Measurements from ENCODE around the gene RPL5. TPM values are rescaled to one million over a fixed set of nuclear protein-coding genes. Genes with fewer than 3 reads are reported as not detected.

Gene RPL5
- 1,376 and 1,693 TPM in 2 replicates for total RNA-seq

GRCh38 chr1:92831762-92832536 lies at the start of gene RPL5:
Gene RPL5, plus strand, starts transcription at chr1:92832040. Its CDS starts 75 bp downstream, at chr1:92832115.

GRCh38 chr1:92784639-92785500 lies 47.0 kb upstream of the RPL5 start, which contains the start of gene EVI5:
Gene EVI5, minus strand, starts transcription at chr1:92785108. Its CDS starts 48,562 bp downstream, at chr1:92736546.

Other genes starting within 250 kb of the RPL5 start
- 8.2 and 12.0 TPM in 2 replicates for gene EVI5, start 46.9 kb upstream of the RPL5 start, total RNA-seq
- 12.4 and 13.2 TPM in 2 replicates for gene DIPK1A, start 129.4 kb downstream of the RPL5 start, total RNA-seq
- gene MTF2, start 247.2 kb downstream of the RPL5 start, total RNA-seq = 15.2 and 20.4 TPM in 2 replicates

Data from airway epithelial cell (primary cell).